Dedifferentiated amniotic fluid mesenchymal stem cell (primary cell): Measurements from ENCODE around the gene DUOXA2.
"Not testable (repeated sequence)": the region's sequence is repeated elsewhere in the genome, so short reads cannot be mapped to it uniquely, and the experiment has no call there.

Experiments used
- DNase-seq: peaks from one replicate; pipeline ENCODE4 v3.0.0-alpha.2; 2016; ENCODE audit errors: extremely low spot score

The DUOXA2 gene

DNA sequence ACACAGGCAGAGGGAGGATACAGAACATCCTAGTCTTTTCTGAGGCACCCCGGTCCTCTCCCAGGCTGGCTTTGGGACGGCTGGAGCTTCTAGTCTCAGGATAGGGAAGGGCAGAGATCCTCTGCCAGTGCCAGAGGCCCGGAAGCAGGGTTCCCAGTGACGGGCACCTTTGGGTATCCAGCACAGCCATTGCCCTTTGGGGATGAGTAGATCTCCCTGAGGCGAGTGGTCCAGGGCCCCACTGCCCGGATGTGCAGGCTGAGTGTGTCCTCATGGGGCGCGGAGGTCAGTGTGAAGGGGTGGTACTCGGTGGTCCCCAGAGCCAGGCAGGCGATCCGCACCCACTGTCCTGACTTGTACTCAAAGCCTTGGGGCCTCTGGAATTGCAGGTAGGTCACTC is 18.5 kb upstream of the DUOXA2 start:
- DNase-seq = no peak

DNA sequence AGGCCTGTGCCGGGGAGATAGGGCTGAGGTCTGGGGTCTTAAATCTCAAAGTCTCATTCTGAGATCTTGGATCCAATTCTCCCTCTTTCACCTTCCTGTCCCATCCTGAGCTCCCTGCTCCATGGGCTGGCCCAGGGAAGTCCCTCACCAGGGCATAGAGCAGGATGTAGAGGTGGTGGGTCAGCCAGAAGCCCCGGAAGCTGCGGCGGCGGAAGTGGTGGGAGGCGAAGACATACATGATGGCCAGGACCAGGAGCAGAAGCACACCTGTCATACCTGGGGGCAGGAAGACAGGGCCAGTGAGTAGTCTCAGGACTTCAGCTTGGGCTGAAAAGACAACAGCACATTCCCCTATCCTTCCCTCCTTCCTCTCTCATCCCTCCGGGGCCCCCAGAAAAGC is 16.7 kb upstream of the DUOXA2 start:
- DNase-seq = no peak

DNA sequence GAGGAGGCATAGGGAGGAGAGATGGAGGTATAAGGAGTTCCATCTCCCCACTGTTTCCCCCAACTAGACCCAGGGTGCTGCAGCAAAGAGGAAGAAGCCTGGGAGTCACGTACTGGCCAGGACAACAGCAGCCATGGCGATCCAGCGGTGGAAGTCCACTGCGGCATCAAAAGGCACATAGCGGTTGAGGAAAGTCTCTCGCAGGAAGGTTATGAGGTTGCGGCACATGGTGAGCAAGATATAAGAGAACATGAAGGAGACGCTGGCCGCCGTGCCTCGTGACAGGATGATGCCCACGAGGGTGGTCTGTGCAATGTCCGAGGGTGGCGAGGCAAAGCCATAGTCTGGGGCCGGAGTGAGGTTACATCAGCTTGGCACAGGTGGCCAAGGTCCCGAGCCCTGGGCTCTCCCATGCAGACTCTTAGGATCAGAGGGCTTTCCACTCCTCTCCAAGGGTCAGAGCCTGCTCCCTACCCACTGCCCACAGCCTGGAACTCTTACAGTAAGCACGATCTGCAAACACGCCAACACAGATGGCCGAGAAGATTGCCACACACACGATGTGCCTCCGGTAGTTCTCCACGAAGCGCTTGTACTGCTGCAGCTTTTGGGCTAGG is 14.5 kb upstream of the DUOXA2 start:
- no peak for DNase-seq

DNA sequence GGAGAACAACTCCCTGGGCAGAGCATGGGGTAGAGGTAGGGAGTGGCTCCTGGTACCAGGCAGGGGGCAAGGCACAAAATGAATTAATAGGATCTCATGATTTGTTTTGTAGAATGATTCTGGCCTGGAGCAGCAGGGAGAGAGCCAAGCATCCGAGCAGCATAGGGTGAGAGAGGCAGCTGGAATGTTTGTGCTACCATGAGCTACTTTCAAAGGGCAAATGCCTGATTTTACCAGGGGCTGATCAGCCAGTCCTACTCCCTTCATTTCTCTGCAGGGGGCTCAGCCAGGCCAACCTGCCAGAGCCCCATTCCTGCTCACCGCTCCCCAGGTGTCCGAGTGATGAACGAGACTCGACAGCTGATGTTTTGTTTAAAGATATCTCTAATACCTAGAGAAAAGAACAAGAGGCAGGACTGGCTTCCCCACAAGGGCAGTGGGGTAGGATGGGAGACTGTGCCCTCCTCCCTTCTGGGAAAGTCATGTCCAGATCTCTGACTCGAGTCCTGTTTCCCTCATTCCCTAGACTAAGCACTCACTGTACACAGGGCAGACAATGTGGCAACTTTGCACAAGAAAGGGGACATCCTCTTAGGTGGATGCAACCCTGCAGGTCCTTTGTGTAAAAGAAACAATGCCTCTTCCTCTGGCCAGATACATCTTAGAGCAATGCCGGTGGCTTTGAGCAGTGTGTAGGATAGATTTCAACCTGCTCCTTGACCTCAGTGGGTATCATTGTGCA is 13.1 kb upstream of the DUOXA2 start:
- DNase-seq = no peak

DNA sequence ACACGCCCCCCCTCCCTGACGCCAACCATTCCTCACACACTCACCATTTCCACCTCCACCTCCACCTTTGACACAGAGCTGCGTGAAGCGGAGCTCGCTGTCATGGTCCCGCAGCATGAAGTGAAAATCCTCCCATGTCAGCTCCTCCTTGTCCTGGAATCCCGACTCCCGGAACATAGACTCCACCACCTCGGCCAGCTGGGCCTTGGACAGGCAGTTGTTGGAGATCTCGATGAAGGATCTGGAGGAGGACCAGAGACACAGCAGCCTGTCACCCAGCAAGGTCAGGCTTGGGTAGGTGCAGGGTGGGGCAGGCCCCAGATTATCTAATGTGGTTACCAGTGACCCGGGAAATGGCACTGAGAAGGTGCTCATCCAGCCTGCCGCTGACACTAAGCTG is 12.4 kb upstream of the DUOXA2 start:
- DNase-seq = no peak

DNA sequence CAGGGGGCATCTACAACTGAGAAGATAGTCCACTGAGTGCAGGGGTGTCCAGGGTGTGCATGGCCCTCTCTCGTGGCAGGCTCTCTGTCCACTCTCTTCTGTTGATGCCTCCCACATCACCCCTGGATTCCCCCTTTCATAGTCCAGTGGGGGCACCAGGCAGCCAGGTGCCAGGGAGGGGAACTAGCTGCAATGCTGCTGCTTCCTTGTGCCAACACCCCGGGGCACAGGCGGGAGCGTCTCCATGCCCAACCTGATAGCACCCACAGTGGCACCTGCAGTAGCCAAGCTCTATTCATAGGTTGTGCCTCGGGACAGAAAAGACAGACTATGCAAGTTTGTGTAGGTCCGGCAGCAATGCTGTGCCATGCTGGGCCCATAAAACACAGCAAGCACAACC is 11.9 kb upstream of the DUOXA2 start:
- no peak for DNase-seq

DNA sequence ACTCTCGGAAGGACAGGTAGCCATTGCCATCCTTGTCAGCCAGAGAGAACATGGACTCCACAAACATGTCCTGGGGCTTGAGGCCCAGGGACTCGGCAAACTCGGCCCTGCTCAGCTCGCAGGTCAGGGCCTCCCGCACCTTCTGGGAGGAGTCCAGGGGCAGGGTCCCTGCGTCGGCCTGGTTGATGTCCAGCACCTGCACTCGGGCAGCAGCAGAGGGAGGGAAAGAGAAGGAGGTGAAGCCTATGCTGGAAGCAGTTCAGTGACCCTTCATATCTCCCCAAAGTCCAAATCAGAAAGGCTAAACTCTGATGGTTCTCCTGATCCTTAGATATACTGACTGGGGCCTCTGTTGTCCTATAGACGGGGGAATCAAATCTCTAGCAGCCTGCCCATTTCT is 10.0 kb upstream of the DUOXA2 start:
- not testable (repeated sequence) for DNase-seq

DNA sequence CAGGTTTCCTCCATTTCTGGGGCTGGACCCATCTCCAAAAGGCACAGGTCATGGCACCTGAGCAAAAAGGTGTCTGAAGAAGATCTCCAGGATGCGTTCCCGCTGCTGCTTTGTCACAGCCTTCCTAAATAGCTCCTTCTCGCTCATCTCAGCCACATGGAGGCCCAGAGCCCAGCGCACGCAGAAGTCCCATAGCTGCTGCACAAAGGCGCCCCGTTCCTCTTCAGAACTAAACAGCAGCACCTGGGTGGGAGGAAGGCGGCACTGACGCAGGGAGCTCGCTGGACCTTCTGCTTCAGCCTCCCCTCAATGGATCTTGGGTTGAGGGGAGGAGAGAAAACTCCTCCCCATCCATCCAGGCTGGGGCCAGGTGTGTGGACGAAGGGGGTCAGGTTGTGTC is 8.5 kb upstream of the DUOXA2 start:
- no peak for DNase-seq

DNA sequence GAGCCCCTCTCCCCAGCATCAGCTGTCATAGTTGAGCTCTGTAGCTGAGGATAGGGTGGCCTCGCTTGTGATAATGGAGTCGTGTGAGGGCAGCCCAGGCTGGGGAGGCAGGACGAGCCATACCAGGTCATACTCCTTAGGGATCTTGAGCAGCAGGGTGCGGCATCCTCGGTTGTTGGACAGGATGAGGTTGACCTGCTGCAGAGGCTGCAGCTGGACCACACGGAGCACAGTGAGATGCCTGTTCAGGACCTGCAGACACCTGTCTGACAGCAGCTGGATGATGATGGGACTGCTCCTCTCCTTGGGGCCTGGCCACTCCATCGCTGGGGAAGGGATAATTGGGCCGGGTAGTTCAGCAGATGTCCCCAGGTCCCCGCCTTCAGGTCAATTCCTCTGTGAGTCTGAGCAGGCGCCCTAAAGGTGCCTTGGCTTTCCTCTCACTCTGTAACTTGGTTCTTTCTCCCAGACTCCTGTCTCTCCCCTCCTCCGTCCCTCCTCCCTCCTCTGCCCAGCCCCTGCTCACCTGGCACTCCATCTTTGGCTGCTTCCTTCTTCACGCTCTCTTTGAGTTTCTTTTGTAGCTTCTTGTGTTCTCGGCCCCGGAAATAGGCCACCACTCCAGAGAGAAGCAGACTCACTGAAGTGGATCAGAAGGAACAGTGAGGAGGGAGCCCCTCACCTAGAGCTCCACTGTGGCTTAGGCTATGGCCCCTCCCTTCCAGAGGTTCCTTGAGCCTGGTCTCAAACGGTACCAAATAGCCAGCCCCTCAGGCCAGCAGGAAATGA is 7.9 kb upstream of the DUOXA2 start:
- DNase-seq = no peak

DNA sequence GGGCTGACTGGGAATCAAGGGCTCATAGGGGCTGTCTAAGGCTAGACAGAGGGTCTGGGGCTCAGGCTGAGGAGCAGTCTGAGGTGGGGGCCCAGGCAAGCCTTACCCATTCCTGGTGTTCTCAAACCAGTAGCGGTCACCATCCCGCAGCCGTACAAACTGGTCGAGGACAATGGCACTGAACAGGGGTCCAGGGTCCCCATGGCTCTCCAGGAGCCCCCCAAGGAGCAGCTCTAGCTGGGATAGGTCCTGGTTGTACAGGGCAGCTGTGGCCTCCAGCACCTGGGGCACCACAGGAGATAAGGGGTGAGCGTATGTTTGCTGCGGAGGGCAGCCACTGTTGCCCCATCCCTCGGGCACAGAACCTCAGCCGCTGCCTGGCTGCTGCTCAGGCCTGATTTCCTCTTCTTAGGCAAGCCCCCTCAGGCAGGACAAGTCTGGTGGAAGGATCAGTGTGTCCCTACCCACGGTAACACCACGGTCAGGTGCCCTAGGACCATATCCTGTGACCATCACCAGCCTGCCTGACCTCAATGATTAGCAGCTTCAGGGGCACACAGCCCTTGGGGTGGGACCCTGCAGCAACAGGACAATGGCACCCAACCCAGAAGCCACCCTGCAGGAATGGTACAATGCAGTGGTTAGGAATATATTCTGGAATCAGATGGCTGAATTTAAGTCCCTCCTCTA is 6.0 kb upstream of the DUOXA2 start:
- DNase-seq = no peak

DNA sequence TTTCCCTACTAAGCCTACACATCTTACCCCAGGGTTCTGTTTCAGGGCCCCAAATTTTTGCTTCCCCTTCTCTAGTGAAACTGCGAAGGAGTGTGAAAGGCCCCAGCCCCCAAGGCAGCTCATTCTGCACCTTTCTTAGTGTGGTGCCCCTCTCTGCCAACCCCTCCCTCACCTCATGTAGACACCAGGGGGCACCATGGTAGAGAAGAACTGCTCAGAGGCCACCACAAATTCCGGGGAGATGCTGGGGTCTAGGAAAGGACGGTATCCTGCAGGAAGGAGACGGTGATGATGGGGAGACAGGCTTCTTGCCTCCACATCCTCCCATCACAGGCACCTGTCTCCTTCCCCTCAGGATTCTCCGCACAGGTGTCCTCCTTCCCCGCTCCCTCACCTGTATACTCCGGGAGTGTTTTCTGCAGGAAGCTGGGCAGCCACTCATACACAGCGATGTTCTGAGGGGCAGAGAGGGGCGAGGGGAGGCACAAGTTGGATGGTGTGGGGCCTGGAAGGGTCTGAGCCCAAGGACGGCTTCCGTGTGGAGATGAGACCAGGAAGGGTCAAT is 3.8 kb upstream of the DUOXA2 start:
- no peak for DNase-seq

DNA sequence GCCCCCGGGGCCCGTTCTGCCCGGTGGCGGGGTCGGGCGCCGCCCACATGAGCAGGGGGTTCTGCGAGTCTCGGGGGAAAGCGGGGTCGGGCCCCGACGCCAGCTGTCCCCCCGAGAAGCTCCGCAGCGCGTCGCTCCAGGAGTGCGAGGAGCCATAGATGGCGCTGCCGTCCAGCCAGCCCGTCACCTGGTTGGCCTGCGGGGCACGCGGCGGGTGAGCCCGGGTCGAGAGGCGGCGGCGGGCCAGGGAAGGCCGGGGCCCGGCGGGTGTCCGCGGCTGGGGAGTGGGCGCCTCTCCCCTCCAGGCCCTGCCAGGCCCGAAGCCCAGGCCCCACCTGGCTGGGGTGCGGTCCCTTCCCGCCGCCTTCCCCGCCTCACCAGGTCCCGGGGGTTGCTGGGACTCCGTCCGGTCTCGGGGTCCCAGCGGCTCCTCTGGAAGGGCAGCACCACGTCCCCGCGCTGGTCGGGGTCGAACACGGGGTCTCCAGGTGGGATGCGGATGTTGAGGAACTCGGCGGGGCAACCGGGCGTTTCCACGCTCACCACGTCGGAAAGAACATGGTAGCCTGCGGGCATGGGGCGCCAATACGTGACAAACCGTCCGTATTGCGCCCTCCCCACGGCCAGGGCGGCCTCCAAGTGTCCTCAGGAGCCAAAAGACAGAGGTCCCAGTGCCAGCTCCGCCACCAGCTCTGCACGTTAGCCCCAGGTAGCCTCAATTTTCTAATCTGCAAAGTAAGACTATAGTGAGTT is 2.6 kb upstream of the DUOXA2 start:
- DNase-seq = no peak

DNA sequence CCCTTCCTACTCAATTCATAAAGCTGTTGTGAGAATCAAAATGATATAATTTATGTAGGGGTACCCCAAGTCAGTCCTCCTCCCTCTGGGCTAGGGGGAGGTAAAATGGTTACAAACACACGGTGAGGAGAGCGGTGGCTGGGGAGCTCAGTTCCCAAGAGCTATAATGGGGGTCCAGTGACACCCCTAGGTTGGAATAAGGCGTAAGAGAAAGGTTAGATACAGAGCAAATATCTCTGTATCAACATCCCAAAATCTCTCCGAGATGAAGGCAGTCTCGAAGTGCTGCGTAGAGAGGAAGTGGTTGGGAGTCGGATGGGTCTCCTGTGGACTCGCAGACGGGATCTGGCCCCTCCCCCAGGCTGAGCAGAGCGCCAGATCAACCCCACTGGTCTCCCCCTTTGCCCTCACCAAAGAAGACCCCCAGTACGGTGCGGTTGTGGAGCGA is 2.0 kb upstream of the DUOXA2 start:
- no peak for DNase-seq

DNA sequence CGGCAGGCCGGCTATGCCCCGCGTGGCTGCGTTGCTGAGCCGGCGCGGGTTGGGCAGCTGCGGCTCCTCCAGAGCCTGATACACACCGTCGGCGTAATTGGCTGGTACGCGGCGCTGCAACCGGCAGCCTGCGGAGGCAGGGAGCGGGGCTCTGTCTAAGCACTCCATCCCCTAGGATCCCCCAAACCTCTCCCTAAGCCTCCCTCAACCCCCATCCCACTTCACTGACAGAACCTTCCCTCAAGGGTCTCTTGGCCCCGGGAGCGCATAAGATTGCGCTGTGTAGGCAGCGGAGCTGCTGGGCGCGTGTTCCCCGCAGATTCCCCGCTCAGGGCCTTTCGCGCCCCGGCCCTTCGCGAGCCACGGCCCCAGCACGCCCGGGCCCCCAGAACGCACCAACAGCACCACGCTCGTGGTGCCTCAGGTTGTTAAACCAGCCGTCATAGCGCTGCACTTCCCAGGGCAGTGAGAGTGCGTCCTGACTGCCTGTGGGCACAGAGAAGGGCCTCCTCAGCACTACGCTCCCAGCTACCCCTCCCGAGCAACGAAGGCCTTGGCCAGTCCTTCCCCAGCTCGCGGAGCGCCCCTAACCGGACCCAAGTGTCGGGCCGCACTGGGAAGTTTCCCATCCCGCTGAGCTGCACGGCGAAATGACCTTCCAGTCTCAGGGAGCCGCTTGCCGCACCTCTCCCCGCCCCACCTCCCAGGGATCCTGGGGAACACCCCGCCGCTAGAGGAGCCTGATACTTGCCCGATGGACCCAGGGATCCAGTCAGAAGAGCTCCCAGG is 1.3 kb upstream of the DUOXA2 start:
- DNase-seq = no peak

DNA sequence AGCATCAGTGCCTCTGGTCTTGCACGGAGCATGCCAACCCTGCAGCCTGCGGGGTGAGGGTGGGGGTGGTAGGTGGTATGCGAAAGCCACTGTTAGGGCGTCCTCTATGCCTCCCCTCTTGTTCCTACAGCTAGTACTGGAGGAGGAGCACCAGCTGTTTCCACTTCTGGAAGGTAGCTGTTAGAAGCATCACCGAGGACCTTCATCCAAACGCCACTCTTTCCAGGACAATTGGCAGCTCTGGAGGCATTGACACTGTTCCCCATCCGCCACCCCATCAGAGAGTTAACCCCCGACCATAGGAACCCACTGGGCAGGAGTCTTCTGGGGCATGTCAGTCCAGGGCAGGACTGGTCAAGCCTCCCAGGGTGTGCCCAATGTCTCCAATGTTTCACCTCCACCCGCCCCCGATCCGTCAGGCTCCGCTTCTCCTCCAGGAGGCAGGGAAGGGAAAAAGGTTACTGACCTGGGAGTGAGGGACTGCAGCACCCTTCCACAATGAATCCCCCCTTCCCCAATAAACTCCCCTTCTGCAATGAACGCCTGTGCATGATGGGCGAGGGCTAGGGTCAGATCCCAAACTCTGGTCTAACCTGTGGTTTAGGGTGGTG is 641 bp upstream of the DUOXA2 start:
- DNase-seq = no peak

DNA sequence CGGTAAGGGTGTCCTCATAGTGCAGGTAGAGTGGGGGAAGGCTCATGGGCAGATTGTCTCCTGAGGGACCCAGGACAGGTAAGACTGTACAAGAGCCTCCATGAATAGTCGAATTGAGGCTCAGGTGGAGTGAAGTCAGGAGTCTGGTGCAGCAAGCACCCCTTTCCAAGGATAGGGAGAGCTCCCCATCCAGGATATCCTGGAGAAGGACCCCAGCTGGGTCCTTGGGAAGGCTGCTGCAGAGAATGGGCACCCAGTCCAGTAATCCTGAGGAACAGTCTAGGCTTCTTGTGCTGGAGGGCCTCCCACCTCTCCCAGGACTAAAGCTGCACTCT is 592 bp downstream of the DUOXA2 start:
- DNase-seq = no peak

DNA sequence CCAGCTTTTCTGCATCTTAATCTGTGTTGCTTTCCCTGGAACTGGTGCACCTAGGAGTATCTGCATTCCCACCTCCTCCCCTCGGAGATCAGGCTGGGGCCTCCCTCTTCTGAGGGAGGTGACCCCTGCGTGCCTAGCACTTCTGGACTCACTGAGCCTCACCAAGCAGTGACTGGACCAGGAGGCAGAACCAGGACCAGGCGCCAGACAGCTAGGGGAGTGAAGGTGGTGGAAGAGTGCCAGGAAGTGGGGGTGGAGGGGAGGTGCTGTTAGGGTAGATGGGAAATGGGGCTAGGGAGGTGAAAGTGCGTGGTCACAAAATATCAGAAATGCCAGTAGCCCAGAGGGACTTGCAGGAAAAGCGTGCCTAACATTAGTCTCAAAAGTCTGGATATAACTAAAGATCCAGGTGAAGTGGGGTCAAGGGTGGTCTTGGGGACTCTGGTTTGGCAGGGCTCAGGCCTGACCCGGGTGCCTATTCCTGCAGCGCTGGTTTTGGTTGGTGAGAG is 1.2 kb downstream of the DUOXA2 start:
- no peak for DNase-seq

DNA sequence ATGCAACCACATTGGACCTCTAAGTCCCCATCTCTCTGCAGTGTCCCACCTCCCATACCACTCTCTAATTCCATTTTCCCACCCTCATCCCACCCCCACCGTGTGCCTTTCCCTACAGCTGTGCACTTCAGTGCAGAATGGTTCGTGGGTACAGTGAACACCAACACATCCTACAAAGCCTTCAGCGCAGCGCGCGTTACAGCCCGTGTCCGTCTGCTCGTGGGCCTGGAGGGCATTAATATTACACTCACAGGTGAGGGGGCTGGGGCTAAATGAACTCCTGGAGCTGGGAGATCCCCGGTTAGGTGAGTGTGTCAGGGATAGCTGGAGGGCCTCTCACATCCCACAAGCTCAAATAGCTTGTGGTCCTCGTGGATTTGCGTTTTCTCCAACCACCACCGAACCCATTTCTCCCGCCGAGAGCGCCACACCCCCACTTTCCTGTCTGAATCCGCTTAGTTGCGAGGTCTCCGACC is 1.9 kb downstream of the DUOXA2 start:
- no peak for DNase-seq

DNA sequence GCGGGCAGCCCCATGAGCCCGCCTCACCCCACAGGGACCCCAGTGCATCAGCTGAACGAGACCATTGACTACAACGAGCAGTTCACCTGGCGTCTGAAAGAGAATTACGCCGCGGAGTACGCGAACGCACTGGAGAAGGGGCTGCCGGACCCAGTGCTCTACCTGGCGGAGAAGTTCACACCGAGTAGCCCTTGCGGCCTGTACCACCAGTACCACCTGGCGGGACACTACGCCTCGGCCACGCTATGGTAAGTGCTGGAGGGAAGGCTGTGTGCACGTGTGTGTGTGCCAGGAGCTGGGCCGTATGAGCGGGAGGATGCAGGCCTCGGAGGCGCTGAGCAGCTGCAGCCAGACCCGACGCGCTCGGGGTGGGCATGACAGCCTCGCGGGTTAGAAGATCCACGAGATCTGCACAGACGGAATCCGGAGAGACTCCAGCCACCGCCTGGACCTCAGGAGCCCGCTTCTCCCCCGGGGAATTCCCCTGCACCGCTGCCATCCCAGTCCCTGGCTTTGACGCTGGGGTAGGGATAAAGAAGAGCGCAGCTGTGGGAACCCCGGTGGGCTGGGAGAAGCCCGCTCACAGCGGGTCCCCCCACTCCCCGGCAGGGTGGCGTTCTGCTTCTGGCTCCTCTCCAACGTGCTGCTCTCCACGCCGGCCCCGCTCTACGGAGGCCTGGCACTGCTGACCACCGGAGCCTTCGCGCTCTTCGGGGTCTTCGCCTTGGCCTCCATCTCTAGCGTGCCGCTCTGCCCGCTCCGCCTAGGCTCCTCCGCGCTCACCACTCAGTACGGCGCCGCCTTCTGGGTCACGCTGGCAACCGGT is 2.6 kb downstream of the DUOXA2 start:
- no peak for DNase-seq
